Nephron (organoid): ENCODE results near the gene NUSAP1.
"Not testable (repeated sequence)": the region's sequence is repeated elsewhere in the genome, so short reads cannot be mapped to it uniquely, and the experiment has no call there.

Experiments used
- H3K27ac Mint-ChIP-seq, 3 experiments: 2 replicates each; pipeline ENCODE4 v1.8.0; 2020; ENCODE audit warnings: mixed read lengths in 3 of 3, mild to moderate bottlenecking in 2 of 3, moderate library complexity in 1 of 3
- H3K27me3 Mint-ChIP-seq: 2 replicates; pipeline ENCODE4 v1.8.0; 2021; ENCODE audit warnings: low read depth, mild to moderate bottlenecking, moderate library complexity, mixed read lengths
- H3K36me3 Mint-ChIP-seq: 2 replicates; pipeline ENCODE4 v1.8.0; 2020; ENCODE audit warnings: low read depth, mixed read lengths
- H3K4me1 Mint-ChIP-seq: 2 replicates; pipeline ENCODE4 v1.8.0; 2020; ENCODE audit warnings: mixed read lengths
- H3K4me3 Mint-ChIP-seq, 3 experiments: 2 replicates each; pipeline ENCODE4 v1.8.0; 2020; ENCODE audit warnings: mild to moderate bottlenecking in 3 of 3, mixed read lengths in 3 of 3, moderate library complexity in 2 of 3
- H3K9me3 Mint-ChIP-seq: 2 replicates; pipeline ENCODE4 v1.8.0; 2020; ENCODE audit warnings: mixed read lengths
- CTCF ChIP-seq, 3 experiments: fragments of 200-600 bp; sonication (generic); IDR thresholded peaks; one replicate each; pipeline ENCODE4 v1.5.0; 2021; ENCODE audit warnings: antibody characterized with exemption in 3 of 3; ENCODE audit not compliant: unreplicated experiment in 3 of 3

NUSAP1 gene

GRCh38 chr15:41350057-41350717 lies 17.5 kb downstream of the NUSAP1 start:
- no peaks in the 10 kb centered on the region for H3K9me3 Mint-ChIP-seq
- TF ChIP-seq CTCF (IDR thresholded peaks at IDR 0.05; ENCODE audit: unreplicated experiment in 3 of 3), result no peak
- no peak overlapping the region for H3K4me3 Mint-ChIP-seq
- H3K4me1 Mint-ChIP-seq, result no peaks in the 10 kb centered on the region
- no peaks in the 10 kb centered on the region for H3K27me3 Mint-ChIP-seq
- H3K36me3 Mint-ChIP-seq, result peaks cover 58% of the 10 kb centered on the region
- H3K27ac Mint-ChIP-seq, result no peak overlapping the region

- Mint-ChIP-seq H3K36me3 (peaks cover 59% of the 10 kb centered on the region), H3K9me3 (no peaks in the 10 kb centered on the region), H3K4me3 (no peak overlapping the region), H3K27ac (no peak overlapping the region), H3K4me1 (no peaks in the 10 kb centered on the region), H3K27me3 (no peaks in the 10 kb centered on the region)
- no peak for TF ChIP-seq CTCF (IDR thresholded peaks at IDR 0.05; ENCODE audit: unreplicated experiment in 3 of 3)
Measured at GRCh38 chr15:41354371-41354770, 21.7 kb downstream of the NUSAP1 start.

- TF ChIP-seq CTCF (IDR thresholded peaks at IDR 0.05; ENCODE audit: unreplicated experiment in 3 of 3), result no peak
- Mint-ChIP-seq H3K36me3 (peaks cover 50% of the 10 kb centered on the region), H3K27ac (no peak overlapping the region), H3K4me3 (no peak overlapping the region), H3K4me1 (no peaks in the 10 kb centered on the region), H3K9me3 (no peaks in the 10 kb centered on the region), H3K27me3 (no peaks in the 10 kb centered on the region)
Measured at GRCh38 chr15:41367418-41367817, 34.7 kb downstream of the NUSAP1 start.

- Mint-ChIP-seq H3K27me3 (no peaks in the 10 kb centered on the region), H3K36me3 (peaks cover 47% of the 10 kb centered on the region), H3K4me1 (no peaks in the 10 kb centered on the region), H3K4me3 (no peak overlapping the region), H3K27ac (no peak overlapping the region), H3K9me3 (peaks cover 9% of the 10 kb centered on the region)
- TF ChIP-seq CTCF (IDR thresholded peaks at IDR 0.05; ENCODE audit: unreplicated experiment in 3 of 3), result no peak
Measured at GRCh38 chr15:41377978-41378377, 45.3 kb downstream of the NUSAP1 start.

GRCh38 chr15:41383974-41384749 lies 51.5 kb downstream of the NUSAP1 start:
- H3K27me3 Mint-ChIP-seq, H3K4me1 Mint-ChIP-seq, H3K4me3 Mint-ChIP-seq, H3K9me3 Mint-ChIP-seq, H3K27ac Mint-ChIP-seq: not testable (repeated sequence)
- peaks cover 44% of the 10 kb centered on the region for H3K36me3 Mint-ChIP-seq

GRCh38 chr15:41387646-41388045 lies 55.0 kb downstream of the NUSAP1 start:
- Mint-ChIP-seq H3K27ac (no peak overlapping the region), H3K36me3 (peaks cover 29% of the 10 kb centered on the region), H3K27me3 (no peaks in the 10 kb centered on the region), H3K4me3 (no peak overlapping the region), H3K9me3 (no peaks in the 10 kb centered on the region), H3K4me1 (no peaks in the 10 kb centered on the region)
- TF ChIP-seq CTCF (IDR thresholded peaks at IDR 0.05; ENCODE audit: unreplicated experiment in 3 of 3), result no peak
